HepG2 (cell line): ENCODE measurements around the gene RPL11. TPM values are rescaled to one million over a fixed set of nuclear protein-coding genes. Genes with fewer than 3 reads are reported as not detected.

Source experiments
- CHCHD3 ChIP-seq: sonication (generic); formaldehyde crosslinking; IDR thresholded peaks from 2 replicates; pipeline ENCODE4 v1.8.0; 2022; ENCODE audit warnings: mild to moderate bottlenecking, missing genetic modification reagents, moderate library complexity
- FOXO1 ChIP-seq: sonication (generic); formaldehyde crosslinking; IDR thresholded peaks from 2 replicates; pipeline ENCODE4 v1.4.0; 2020; ENCODE audit warnings: missing genetic modification reagents
- HMG20B ChIP-seq: conservative IDR thresholded peaks from 2 replicates; pipeline ENCODE4 v1.6.1; 2016; ENCODE audit warnings: missing genetic modification reagents, missing compliant biosample characterization
- KLF6 ChIP-seq: IDR thresholded peaks from 2 replicates; pipeline ENCODE4 v1.8.0; 2016; ENCODE audit warnings: missing biosample characterization, missing genetic modification reagents
- MTF2 ChIP-seq: sonication (generic); formaldehyde crosslinking; IDR thresholded peaks from 2 replicates; pipeline ENCODE4 v1.5.0; 2020; ENCODE audit warnings: missing genetic modification reagents, borderline replicate concordance
- RERE ChIP-seq: IDR thresholded peaks from 2 replicates; pipeline ENCODE4 v1.6.1; 2016; ENCODE audit warnings: low read depth, missing genetic modification reagents, missing compliant biosample characterization
- SMARCC2 ChIP-seq: fragments of 450-650 bp; IDR thresholded peaks from 2 replicates; pipeline ENCODE4 v1.6.1; 2017; ENCODE audit warnings: antibody characterized with exemption, mild to moderate bottlenecking
- SP140L ChIP-seq: sonication (generic); formaldehyde crosslinking; IDR thresholded peaks from 2 replicates; pipeline ENCODE4 v1.4.0; 2020; ENCODE audit warnings: missing genetic modification reagents, borderline replicate concordance
- TBL1XR1 ChIP-seq: fragments of 150-350 bp; IDR thresholded peaks from 2 replicates; pipeline ENCODE4 v1.6.1; 2014; ENCODE audit warnings: borderline replicate concordance, low read length; ENCODE audit not compliant: partially characterized antibody
- ZBTB34 ChIP-seq: sonication (generic); formaldehyde crosslinking; IDR thresholded peaks from 2 replicates; pipeline ENCODE4 v1.8.0; 2022; ENCODE audit warnings: mild to moderate bottlenecking, missing genetic modification reagents
- ZNF232 ChIP-seq: sonication (generic); formaldehyde crosslinking; IDR thresholded peaks from 2 replicates; pipeline ENCODE4 v1.4.0; 2020; ENCODE audit warnings: missing genetic modification reagents, borderline replicate concordance
- ZNF441 ChIP-seq: sonication (generic); formaldehyde crosslinking; IDR thresholded peaks from 2 replicates; pipeline ENCODE4 v1.7.0; 2021; ENCODE audit warnings: missing genetic modification reagents, borderline replicate concordance
- ZNF740 ChIP-seq: sonication (generic); formaldehyde crosslinking; IDR thresholded peaks from 2 replicates; pipeline ENCODE4 v1.4.0; 2020; ENCODE audit warnings: missing genetic modification reagents
- polyA plus RNA-seq, 8 experiments: library from polyadenylated mRNA; depleted of rRNA in 3 of 8; stranded (reverse) in 7 of 8; unstranded in 1 of 8; fragments of >200 nt; fragmentation: Illumina TruSeq in 4 of 8; extraction: Trizol in 4 of 8; gene quantifications; 2 replicates each; pipeline versions ENCODE4 v1.2.1 to v1.2.3, GENCODE V29; 2011 to 2016; ENCODE audit warnings: low read depth in 4 of 8, missing spikeins in 1 of 8, mixed read lengths in 1 of 8; ENCODE audit not compliant: insufficient read depth in 1 of 8
- total RNA-seq, 5 experiments: library from RNA; depleted of rRNA; stranded (reverse); fragments of >200 nt; fragmentation: Illumina TruSeq; extraction: Trizol; gene quantifications; 2 replicates each; pipeline ENCODE4 v1.2.3, GENCODE V29; 2016; ENCODE audit warnings: low read depth in 1 of 5
- TF ChIP-seq, protein P1 (sequence below): sonication (generic); formaldehyde crosslinking; IDR thresholded peaks from 2 replicates; pipeline ENCODE4 v1.4.0; 2020; ENCODE audit warnings: missing genetic modification reagents
- TF ChIP-seq, protein P2 (sequence below): sonication (generic); formaldehyde crosslinking; IDR thresholded peaks from 2 replicates; pipeline ENCODE4 v1.4.0; 2020; ENCODE audit warnings: missing genetic modification reagents

RPL11 gene
- total and polyA plus RNA-seq, 2 of the 13 experiments (the other 11 are each of a cell fraction or from before 2014, with no cell fraction given) = 1,682 to 2,010 TPM

DNA sequence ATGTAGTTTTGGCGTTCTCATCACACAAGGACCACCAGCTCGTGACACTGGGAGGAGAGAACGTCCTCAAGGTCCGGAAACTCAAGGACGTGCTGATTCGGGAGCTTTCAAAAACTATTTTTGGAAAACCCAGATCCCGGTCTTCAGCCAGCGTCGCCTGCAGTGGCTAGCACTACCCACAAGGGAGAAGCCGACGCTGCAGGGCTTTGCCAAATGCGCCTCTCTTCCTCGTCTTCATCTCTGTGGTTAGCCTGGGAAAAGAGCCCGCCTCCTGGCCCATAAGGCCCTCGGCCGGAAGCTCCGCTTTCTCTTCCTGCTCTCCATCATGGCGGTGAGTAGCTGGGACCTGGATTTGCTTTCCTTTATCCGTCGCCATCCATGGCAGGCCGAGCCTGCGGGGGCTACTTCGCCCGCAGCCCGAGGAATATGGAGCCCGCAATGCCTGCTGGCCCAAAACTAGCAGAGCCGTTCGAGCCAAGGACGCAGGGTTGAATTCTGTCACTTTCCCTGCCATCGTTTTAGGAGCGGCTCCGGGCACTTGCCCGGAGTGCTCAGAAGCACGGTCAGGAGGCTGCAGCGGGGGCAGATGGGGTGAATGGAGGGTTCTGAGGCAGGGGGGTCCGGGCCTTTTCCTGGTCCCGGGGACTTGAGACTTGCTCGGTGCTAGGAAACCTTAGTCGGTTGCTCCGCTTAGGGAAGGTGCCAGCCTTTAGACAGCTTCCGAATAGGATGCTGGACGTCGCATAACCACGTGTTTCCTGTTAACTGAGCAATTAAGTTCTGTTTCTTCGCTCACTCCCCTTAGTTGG, at the start of gene RPL11 (continued):
- TF ChIP-seq FOXO1 (CRISPR knock-in tag) = no peak; the same call in 1 of the 2 replicates
- TF ChIP-seq SMARCC2 = no peak
- TF ChIP-seq, protein P1, sequence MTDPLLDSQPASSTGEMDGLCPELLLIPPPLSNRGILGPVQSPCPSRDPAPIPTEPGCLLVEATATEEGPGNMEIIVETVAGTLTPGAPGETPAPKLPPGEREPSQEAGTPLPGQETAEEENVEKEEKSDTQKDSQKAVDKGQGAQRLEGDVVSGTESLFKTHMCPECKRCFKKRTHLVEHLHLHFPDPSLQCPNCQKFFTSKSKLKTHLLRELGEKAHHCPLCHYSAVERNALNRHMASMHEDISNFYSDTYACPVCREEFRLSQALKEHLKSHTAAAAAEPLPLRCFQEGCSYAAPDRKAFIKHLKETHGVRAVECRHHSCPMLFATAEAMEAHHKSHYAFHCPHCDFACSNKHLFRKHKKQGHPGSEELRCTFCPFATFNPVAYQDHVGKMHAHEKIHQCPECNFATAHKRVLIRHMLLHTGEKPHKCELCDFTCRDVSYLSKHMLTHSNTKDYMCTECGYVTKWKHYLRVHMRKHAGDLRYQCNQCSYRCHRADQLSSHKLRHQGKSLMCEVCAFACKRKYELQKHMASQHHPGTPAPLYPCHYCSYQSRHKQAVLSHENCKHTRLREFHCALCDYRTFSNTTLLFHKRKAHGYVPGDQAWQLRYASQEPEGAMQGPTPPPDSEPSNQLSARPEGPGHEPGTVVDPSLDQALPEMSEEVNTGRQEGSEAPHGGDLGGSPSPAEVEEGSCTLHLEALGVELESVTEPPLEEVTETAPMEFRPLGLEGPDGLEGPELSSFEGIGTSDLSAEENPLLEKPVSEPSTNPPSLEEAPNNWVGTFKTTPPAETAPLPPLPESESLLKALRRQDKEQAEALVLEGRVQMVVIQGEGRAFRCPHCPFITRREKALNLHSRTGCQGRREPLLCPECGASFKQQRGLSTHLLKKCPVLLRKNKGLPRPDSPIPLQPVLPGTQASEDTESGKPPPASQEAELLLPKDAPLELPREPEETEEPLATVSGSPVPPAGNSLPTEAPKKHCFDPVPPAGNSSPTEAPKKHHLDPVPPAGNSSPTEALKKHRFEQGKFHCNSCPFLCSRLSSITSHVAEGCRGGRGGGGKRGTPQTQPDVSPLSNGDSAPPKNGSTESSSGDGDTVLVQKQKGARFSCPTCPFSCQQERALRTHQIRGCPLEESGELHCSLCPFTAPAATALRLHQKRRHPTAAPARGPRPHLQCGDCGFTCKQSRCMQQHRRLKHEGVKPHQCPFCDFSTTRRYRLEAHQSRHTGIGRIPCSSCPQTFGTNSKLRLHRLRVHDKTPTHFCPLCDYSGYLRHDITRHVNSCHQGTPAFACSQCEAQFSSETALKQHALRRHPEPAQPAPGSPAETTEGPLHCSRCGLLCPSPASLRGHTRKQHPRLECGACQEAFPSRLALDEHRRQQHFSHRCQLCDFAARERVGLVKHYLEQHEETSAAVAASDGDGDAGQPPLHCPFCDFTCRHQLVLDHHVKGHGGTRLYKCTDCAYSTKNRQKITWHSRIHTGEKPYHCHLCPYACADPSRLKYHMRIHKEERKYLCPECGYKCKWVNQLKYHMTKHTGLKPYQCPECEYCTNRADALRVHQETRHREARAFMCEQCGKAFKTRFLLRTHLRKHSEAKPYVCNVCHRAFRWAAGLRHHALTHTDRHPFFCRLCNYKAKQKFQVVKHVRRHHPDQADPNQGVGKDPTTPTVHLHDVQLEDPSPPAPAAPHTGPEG (CRISPR knock-in tag) = peak; percentile 27; the same call in 1 of the 2 replicates
- 0 out of 2 replicates have a peak, but pooled peaks have one; percentile 25 for TF ChIP-seq HMG20B
- peak; percentile 77; the same call in 1 of the 2 replicates for TF ChIP-seq KLF6 (CRISPR knock-in tag)
- TF ChIP-seq ZNF740 = no peak
- no peak for TF ChIP-seq ZNF441 (CRISPR knock-in tag)
- TF ChIP-seq MTF2 (CRISPR knock-in tag) = no peak
- TF ChIP-seq, protein P2, sequence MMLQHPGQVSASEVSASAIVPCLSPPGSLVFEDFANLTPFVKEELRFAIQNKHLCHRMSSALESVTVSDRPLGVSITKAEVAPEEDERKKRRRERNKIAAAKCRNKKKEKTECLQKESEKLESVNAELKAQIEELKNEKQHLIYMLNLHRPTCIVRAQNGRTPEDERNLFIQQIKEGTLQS = no peak; the same call in 1 of the 2 replicates
- no peak for TF ChIP-seq ZBTB34 (CRISPR knock-in tag)
- TF ChIP-seq RERE (CRISPR knock-in tag) = no peak
- peak; percentile 41 for TF ChIP-seq TBL1XR1
- TF ChIP-seq CHCHD3 = no peak
- no peak for TF ChIP-seq SP140L (CRISPR knock-in tag)
- 0 out of 2 replicates have a peak, but pooled peaks have one; percentile 58 for TF ChIP-seq ZNF232 (CRISPR knock-in tag)
